ENCODE data around the gene SLC30A5.
"Not testable (repeated sequence)": the region's sequence is repeated elsewhere in the genome, so short reads cannot be mapped to it uniquely, and the experiment has no call there.

Gene SLC30A5

DNA sequence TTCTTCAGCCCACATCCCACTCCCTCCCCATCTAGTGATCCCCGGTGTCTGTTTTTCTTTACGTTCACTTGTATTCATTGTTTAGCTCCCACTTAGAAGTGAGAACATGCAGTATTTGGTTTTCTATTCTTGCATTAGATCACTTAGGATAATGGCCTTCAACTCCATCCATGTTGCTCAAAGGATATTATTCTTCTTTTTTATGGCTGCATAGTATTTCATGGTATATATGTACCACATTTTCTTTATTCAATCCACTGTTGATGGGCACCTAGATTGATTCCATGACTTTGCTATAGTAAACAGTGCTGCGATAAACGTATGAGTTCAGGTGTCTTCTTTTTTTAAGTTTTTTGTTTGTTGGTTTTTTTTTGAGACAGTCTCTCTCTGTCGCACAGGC, 44.0 kb downstream of the SLC30A5 start:
- H3K9ac ChIP-seq, result no peak overlapping the region
- H3K4me3 ChIP-seq (IDR thresholded peaks at IDR 0.05; ENCODE audit: insufficient read depth, low read depth, low read length), result no peak overlapping the region
- no peak overlapping the region for H3K4me2 ChIP-seq
- no peak overlapping the region for H2AFZ ChIP-seq (ENCODE audit: low read depth)
- no peaks in the 10 kb centered on the region for H3K27me3 ChIP-seq (ENCODE audit: insufficient read depth, low read depth)
- H3K79me2 ChIP-seq (ENCODE audit: insufficient read depth, low read depth), result no peaks in the 10 kb centered on the region
- TF ChIP-seq, protein P1, sequence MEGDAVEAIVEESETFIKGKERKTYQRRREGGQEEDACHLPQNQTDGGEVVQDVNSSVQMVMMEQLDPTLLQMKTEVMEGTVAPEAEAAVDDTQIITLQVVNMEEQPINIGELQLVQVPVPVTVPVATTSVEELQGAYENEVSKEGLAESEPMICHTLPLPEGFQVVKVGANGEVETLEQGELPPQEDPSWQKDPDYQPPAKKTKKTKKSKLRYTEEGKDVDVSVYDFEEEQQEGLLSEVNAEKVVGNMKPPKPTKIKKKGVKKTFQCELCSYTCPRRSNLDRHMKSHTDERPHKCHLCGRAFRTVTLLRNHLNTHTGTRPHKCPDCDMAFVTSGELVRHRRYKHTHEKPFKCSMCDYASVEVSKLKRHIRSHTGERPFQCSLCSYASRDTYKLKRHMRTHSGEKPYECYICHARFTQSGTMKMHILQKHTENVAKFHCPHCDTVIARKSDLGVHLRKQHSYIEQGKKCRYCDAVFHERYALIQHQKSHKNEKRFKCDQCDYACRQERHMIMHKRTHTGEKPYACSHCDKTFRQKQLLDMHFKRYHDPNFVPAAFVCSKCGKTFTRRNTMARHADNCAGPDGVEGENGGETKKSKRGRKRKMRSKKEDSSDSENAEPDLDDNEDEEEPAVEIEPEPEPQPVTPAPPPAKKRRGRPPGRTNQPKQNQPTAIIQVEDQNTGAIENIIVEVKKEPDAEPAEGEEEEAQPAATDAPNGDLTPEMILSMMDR (conservative IDR thresholded peaks at IDR 0.05; ENCODE audit: low read depth, low read length), result no peak
- no peaks in the 10 kb centered on the region for H3K36me3 ChIP-seq (ENCODE audit: insufficient read depth)
- H3K4me1 ChIP-seq (ENCODE audit: low read depth, poor library complexity, severe bottlenecking), result no peaks in the 10 kb centered on the region
- no peak overlapping the region for H3K27ac ChIP-seq
- no peaks in the 10 kb centered on the region for H4K20me1 ChIP-seq (ENCODE audit: insufficient read depth)

DNA sequence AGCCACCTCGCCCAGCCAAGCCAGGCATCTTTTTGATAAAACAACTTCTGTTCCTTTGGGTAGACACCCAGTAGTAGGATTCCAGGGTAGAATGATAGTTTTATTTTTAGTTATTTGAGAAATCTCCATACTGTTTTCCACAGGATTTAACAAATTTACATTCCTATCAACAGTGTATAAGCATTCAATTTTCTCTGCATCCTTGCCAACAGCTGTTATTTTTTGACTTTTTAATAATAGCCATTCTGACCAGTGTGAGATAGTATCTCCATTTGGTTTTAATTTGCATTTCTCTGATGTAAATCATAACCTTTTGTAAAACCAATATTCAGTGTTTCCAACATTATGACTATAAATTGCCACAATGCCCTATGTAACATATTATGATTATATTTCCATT, 45.0 kb downstream of the SLC30A5 start:
- no peaks in the 10 kb centered on the region for H3K27me3 ChIP-seq (ENCODE audit: insufficient read depth, low read depth)
- H2AFZ ChIP-seq (ENCODE audit: low read depth), result no peak overlapping the region
- H4K20me1 ChIP-seq (ENCODE audit: insufficient read depth), result no peaks in the 10 kb centered on the region
- no peak overlapping the region for H3K27ac ChIP-seq
- no peak overlapping the region for H3K9ac ChIP-seq
- H3K36me3 ChIP-seq (ENCODE audit: insufficient read depth), result no peaks in the 10 kb centered on the region
- no peaks in the 10 kb centered on the region for H3K79me2 ChIP-seq (ENCODE audit: insufficient read depth, low read depth)
- no peak overlapping the region for H3K4me2 ChIP-seq
- no peaks in the 10 kb centered on the region for H3K4me1 ChIP-seq (ENCODE audit: low read depth, poor library complexity, severe bottlenecking)
- no peak overlapping the region for H3K4me3 ChIP-seq (IDR thresholded peaks at IDR 0.05; ENCODE audit: insufficient read depth, low read depth, low read length)
- TF ChIP-seq, protein P1 (conservative IDR thresholded peaks at IDR 0.05; ENCODE audit: low read depth, low read length), result no peak

DNA sequence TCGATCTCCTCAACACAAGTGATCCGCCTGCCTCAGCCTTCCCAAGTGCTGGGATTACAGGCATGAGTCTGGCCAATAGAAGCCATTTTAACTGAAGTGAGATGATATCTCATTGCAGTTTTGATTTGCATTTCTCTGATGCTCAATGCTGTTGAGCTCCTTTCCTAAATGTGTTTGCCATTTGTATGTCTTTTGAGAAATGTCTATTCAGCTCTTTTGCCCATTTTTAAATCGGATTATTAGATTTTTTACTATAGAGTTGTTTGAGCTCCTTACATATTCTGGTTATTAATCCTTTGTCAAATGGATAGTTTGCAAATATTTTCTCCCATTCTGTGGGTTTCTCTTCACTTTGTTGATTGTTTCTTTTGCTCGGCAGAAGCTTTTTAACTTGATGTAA, 46.4 kb downstream of the SLC30A5 start:
- not testable (repeated sequence) for H3K79me2 ChIP-seq (ENCODE audit: insufficient read depth, low read depth); H4K20me1 ChIP-seq (ENCODE audit: insufficient read depth); H3K4me1 ChIP-seq (ENCODE audit: low read depth, poor library complexity, severe bottlenecking); H3K9ac ChIP-seq; H3K27me3 ChIP-seq (ENCODE audit: insufficient read depth, low read depth); H3K4me2 ChIP-seq; H3K4me3 ChIP-seq (IDR thresholded peaks at IDR 0.05; ENCODE audit: insufficient read depth, low read depth, low read length); H3K36me3 ChIP-seq (ENCODE audit: insufficient read depth); H2AFZ ChIP-seq (ENCODE audit: low read depth); H3K27ac ChIP-seq

DNA sequence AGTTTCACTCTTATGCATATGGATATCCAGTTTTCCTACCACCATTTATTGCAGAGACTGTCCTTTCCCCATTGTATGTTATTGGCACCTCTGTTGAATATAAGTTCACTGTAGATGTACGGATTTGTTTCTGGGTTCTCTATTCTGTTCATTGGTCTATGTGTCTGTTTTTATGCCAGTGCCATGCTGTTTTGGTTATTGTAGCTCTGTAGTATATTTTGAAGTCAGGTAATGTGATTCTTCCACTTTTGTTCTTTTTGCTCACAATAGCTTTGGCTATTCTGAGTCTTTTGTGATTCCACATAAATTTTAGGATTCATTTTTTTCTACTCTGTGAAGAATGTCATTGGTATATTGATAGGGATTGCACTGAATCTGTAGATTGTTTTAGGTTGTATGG, 47.0 kb downstream of the SLC30A5 start:
- Histone ChIP-seq H3K27me3 (ENCODE audit: insufficient read depth, low read depth) (no peaks in the 10 kb centered on the region), H3K36me3 (ENCODE audit: insufficient read depth) (no peaks in the 10 kb centered on the region), H2AFZ (ENCODE audit: low read depth) (no peak overlapping the region), H3K4me2 (no peak overlapping the region), H4K20me1 (ENCODE audit: insufficient read depth) (no peaks in the 10 kb centered on the region), H3K79me2 (ENCODE audit: insufficient read depth, low read depth) (no peaks in the 10 kb centered on the region), H3K4me1 (ENCODE audit: low read depth, poor library complexity, severe bottlenecking) (no peaks in the 10 kb centered on the region), H3K9ac (no peak overlapping the region), H3K4me3 (IDR thresholded peaks at IDR 0.05; ENCODE audit: insufficient read depth, low read depth, low read length) (no peak overlapping the region), H3K27ac (no peak overlapping the region)
- TF ChIP-seq, protein P1 (conservative IDR thresholded peaks at IDR 0.05; ENCODE audit: low read depth, low read length), result no peak

DNA sequence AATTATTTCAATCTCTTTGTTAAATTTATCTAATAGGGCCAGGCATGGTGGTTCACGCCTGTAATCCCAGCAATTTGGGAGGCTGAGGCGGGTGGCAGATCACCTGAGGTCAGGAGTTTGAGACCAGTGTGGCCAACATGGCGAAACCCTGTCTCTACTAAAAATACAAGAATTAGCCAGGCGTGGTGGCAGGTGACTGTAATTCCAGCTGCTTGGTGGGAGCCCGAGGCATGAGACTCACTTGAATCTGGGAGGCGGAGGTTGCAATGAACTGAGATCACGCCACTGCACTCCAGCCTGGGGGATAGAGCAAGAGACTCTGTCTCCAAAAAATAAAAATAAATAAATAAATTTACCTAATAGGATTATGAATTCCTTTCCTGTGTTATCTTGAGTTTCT, 54.8 kb downstream of the SLC30A5 start:
- not testable (repeated sequence) for H3K4me3 ChIP-seq (IDR thresholded peaks at IDR 0.05; ENCODE audit: insufficient read depth, low read depth, low read length); H3K27me3 ChIP-seq (ENCODE audit: insufficient read depth, low read depth); H2AFZ ChIP-seq (ENCODE audit: low read depth); H3K4me2 ChIP-seq; H3K36me3 ChIP-seq (ENCODE audit: insufficient read depth); H4K20me1 ChIP-seq (ENCODE audit: insufficient read depth); H3K4me1 ChIP-seq (ENCODE audit: low read depth, poor library complexity, severe bottlenecking); H3K9ac ChIP-seq; H3K79me2 ChIP-seq (ENCODE audit: insufficient read depth, low read depth); H3K27ac ChIP-seq
